ENCODE results near the gene LGR6.
"Not testable (repeated sequence)": the region's sequence is repeated elsewhere in the genome, so short reads cannot be mapped to it uniquely, and the experiment has no call there.

Gene LGR6

GRCh38 chr1:202243006-202243405 lies 49.4 kb downstream of the LGR6 start:
- DNase-seq: no peak

- DNase-seq: no peak
These were observed 51.3 kb downstream of the LGR6 start for GRCh38 chr1:202244841-202245261.

GRCh38 chr1:202245391-202245790 lies 51.8 kb downstream of the LGR6 start:
- DNase-seq: no peak

- DNase-seq: no peak
These were observed 53.5 kb downstream of the LGR6 start for GRCh38 chr1:202247104-202247503.

GRCh38 chr1:202247837-202248795 lies 54.5 kb downstream of the LGR6 start:
- no peak for DNase-seq

GRCh38 chr1:202248861-202249260 lies 55.3 kb downstream of the LGR6 start:
- no peak for DNase-seq

GRCh38 chr1:202249436-202249835 lies 55.8 kb downstream of the LGR6 start:
- no peak for DNase-seq

- no peak for DNase-seq
These were observed 56.2 kb downstream of the LGR6 start for GRCh38 chr1:202249846-202250245.

- no peak for DNase-seq
These were observed 57.4 kb downstream of the LGR6 start for GRCh38 chr1:202250982-202251381.

GRCh38 chr1:202251424-202252256 lies 58.0 kb downstream of the LGR6 start:
- no peak for DNase-seq

- no peak for DNase-seq
These were observed 58.7 kb downstream of the LGR6 start for GRCh38 chr1:202252271-202252670.

GRCh38 chr1:202254454-202255252 lies 61.1 kb downstream of the LGR6 start:
- DNase-seq: no peak

GRCh38 chr1:202255343-202255742 lies 61.7 kb downstream of the LGR6 start:
- no peak for DNase-seq

- DNase-seq: no peak
These were observed 66.1 kb downstream of the LGR6 start for GRCh38 chr1:202259705-202260104.

- not testable (repeated sequence) for DNase-seq
These were observed 67.8 kb downstream of the LGR6 start for GRCh38 chr1:202261209-202261958.

GRCh38 chr1:202263628-202264027 lies 70.0 kb downstream of the LGR6 start:
- DNase-seq: no peak

GRCh38 chr1:202264300-202264699 lies 70.7 kb downstream of the LGR6 start:
- DNase-seq: no peak

- DNase-seq: no peak
These were observed 71.1 kb downstream of the LGR6 start for GRCh38 chr1:202264726-202265125.

GRCh38 chr1:202266061-202266765 lies 72.6 kb downstream of the LGR6 start:
- DNase-seq: no peak

GRCh38 chr1:202268032-202268431 lies 74.4 kb downstream of the LGR6 start:
- no peak for DNase-seq

GRCh38 chr1:202268817-202269216 lies 75.2 kb downstream of the LGR6 start:
- DNase-seq: no peak

Data from 8988T (cell line).